Dedifferentiated amniotic fluid mesenchymal stem cell (primary cell): ENCODE results near the gene METTL3.

Experiments
- DNase-seq: peaks from one replicate; pipeline ENCODE4 v3.0.0-alpha.2; 2016; ENCODE audit errors: extremely low spot score

Gene METTL3

GRCh38 chr14:21526672-21527317 lies 15.7 kb upstream of the METTL3 start:
- DNase-seq = no peak

GRCh38 chr14:21525962-21526671 lies 15.0 kb upstream of the METTL3 start, which contains the start of gene SALL2:
Gene SALL2 (minus strand): TSS chr14:21526346. CDS start chr14:21526127, 219 bp downstream.
- peak; percentile 21 for DNase-seq

GRCh38 chr14:21525571-21525961 lies 14.4 kb upstream of the METTL3 start:
- no peak for DNase-seq

GRCh38 chr14:21524575-21525490 lies 13.7 kb upstream of the METTL3 start:
- DNase-seq = no peak

GRCh38 chr14:21523203-21523602 lies 12.1 kb upstream of the METTL3 start:
- no peak for DNase-seq

GRCh38 chr14:21521501-21521900 lies 10.4 kb upstream of the METTL3 start:
- DNase-seq = no peak

GRCh38 chr14:21520767-21521166 lies 9.6 kb upstream of the METTL3 start:
- no peak for DNase-seq

- DNase-seq = no peak
Observed at GRCh38 chr14:21518725-21519124, 7.6 kb upstream of the METTL3 start.

- DNase-seq = no peak
Observed at GRCh38 chr14:21514341-21514740, 3.2 kb upstream of the METTL3 start.

- no peak for DNase-seq
Observed at GRCh38 chr14:21509432-21510143, 1.6 kb downstream of the METTL3 start.

GRCh38 chr14:21506557-21506956 lies 4.6 kb downstream of the METTL3 start:
- DNase-seq = no peak

GRCh38 chr14:21505012-21505553 lies 6.1 kb downstream of the METTL3 start:
- no peak for DNase-seq

GRCh38 chr14:21503376-21503775 lies 7.8 kb downstream of the METTL3 start:
- no peak for DNase-seq

- no peak for DNase-seq
Observed at GRCh38 chr14:21501568-21501967, 9.6 kb downstream of the METTL3 start.

- DNase-seq = peak; percentile 44
Observed at GRCh38 chr14:21498540-21499526, 12.3 kb downstream of the METTL3 start.

GRCh38 chr14:21496453-21496852 lies 14.7 kb downstream of the METTL3 start:
- no peak for DNase-seq

- peak; percentile 51 for DNase-seq
Observed at GRCh38 chr14:21494902-21495762, 16.0 kb downstream of the METTL3 start.

- DNase-seq = peak; percentile 89
Observed at GRCh38 chr14:21486640-21487087, 24.5 kb downstream of the METTL3 start.
